ENCODE data around the gene LARGE1. TPM values are rescaled to one million over a fixed set of nuclear protein-coding genes. Genes with fewer than 3 reads are reported as not detected.

The LARGE1 gene
- total RNA-seq, 2 experiments from 2014 or later, result 0.18 to 0.38 TPM

DNA sequence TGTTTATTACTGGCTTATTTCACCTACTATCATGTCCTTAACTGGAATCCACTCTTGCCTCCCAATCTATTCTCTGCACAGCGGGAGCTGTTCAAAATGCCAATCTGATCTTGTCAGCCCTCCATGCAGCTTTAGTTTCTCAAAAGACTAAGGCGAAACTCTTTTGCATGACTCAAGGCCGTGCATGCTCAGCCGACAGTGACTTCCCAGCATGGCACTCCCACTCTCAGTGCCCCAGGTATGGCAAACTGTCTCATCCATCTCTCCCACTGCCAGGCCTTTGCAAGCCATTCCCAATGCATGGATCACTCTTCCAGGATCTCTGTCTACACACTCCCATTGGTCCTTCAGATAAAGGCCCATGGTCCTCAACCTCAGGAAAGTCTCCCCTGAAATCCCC, 245.9 kb downstream of the LARGE1 start:
- ChIA-PET POLR2A (no interaction called here), CTCF (no interaction called here)
- DNase-seq, result no peak
- H3K4me1 Mint-ChIP-seq, result no peaks in the 10 kb centered on the region
- no peak overlapping the region for H3K27ac Mint-ChIP-seq
- no peaks in the 10 kb centered on the region for H3K27me3 Mint-ChIP-seq
- H3K4me3 Mint-ChIP-seq, result no peak overlapping the region
- H3K36me3 Mint-ChIP-seq (ENCODE audit: low read depth), result no peaks in the 10 kb centered on the region
- peaks cover 25% of the 10 kb centered on the region for H3K9me3 Mint-ChIP-seq

DNA sequence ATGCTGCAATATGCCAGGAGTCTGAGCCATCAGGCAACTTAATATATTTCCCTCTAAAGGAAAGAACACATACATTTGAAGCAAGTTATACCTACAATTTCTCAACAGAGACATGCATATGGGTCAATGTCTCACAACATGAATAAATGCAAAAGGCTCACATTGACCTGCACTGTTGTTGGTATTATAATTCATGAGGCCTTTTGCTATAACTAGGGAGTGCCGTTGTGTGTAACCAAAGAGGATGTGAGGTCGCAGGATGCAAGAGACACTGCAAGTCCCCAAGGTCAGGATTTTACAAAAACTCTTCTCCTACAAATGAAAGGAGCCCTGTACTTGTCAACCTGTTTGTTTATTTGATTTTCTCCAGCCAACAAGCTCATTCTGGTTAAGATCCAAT, 250.5 kb downstream of the LARGE1 start:
- no peaks in the 10 kb centered on the region for H3K27me3 Mint-ChIP-seq
- no peak for DNase-seq
- no peak overlapping the region for H3K4me3 Mint-ChIP-seq
- no peaks in the 10 kb centered on the region for H3K4me1 Mint-ChIP-seq
- ChIA-PET CTCF (no interaction called here), POLR2A (no interaction called here)
- no peak overlapping the region for H3K27ac Mint-ChIP-seq
- peaks cover 21% of the 10 kb centered on the region for H3K9me3 Mint-ChIP-seq
- no peaks in the 10 kb centered on the region for H3K36me3 Mint-ChIP-seq (ENCODE audit: low read depth)

DNA sequence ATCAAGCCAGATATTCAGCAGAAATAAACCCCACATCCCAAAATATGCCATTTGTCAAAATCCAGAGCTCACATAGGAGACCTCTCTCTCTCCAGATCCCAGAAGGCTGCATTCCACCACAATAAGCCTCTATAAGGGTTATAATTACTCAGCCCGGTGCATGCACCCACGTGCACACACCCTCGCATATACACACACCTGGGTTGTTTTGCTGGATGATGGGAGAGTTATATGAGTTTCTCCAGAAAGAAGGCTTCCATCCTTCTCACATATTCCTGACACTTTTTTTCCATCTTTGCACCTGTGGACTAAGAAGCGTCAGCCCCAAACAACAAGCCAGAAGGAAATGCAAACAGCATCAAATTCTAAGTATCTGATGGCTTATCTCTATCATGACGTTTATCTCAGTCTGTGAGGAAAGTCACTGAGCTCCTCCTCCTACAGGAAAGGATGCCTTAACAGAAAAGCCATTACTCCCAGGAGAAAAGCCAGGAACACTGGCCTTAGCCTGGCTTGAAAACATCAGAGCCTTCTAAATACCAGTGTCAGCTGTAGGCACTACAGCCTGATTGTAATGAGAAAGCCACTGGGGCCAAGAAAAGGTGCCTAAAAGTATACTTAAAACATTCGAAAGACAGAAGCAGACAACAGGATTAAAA, 253.2 kb downstream of the LARGE1 start:
- H3K27me3 Mint-ChIP-seq, result no peaks in the 10 kb centered on the region
- H3K4me3 Mint-ChIP-seq, result no peak overlapping the region
- H3K4me1 Mint-ChIP-seq, result no peaks in the 10 kb centered on the region
- no peaks in the 10 kb centered on the region for H3K36me3 Mint-ChIP-seq (ENCODE audit: low read depth)
- ChIA-PET POLR2A (no interaction called here), CTCF (no interaction called here)
- H3K27ac Mint-ChIP-seq, result no peak overlapping the region
- no peak for DNase-seq
- peaks cover 21% of the 10 kb centered on the region for H3K9me3 Mint-ChIP-seq

DNA sequence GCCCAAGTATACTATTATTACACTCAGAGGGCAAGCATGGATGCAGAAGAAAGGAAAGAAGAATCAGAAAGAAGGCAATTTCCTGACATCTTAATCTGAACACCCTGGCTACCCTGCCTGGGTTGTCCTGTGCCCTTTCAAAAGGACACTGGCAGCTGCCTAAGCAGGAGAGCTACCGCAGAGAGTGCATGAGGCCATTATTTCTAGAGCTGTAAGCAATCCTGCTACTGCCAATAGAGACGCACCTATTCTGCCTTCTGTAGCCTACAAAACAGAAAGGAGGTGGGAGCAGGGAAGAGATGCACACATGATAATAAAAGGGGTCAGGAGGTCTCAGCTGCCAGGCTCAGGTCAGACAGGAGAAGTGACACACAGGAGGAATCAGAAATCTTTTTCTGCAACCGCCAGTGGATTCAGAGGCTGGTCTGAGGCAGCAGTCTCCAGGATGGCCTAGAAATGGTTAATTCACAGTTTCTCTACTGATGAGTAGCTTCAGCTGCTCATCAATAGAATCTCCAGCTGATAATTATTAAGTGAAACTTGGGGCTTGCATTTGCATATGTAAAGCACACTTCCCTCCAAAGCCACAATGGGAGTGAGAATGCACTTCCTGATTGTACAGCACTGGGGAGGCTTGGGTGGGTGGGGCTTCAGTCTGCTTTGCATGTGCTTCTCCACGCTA, 253.9 kb downstream of the LARGE1 start:
- ChIA-PET POLR2A (no interaction called here), CTCF (no interaction called here)
- Mint-ChIP-seq H3K4me1 (no peaks in the 10 kb centered on the region), H3K27me3 (no peaks in the 10 kb centered on the region), H3K9me3 (peaks cover 17% of the 10 kb centered on the region), H3K36me3 (ENCODE audit: low read depth) (no peaks in the 10 kb centered on the region), H3K27ac (no peak overlapping the region), H3K4me3 (no peak overlapping the region)
- no peak for DNase-seq

DNA sequence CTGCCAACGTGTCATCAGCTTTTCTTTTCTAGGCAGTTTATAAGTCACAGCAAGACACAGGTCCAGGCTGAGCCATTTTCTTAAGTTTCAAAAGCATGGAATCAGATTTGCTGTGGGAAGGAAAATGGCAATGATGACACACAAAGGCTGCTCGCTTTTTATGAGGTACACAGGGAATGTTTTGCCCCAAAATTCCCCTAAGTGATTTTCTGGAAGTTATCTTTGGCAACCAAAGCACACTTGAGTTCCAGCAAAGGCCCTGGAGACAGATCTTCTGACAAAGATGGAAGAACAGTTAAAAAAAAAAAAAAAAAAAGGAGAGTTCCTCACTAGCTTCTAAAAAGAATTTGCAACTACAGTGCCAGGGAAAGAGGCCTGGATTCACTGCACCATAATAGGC, 260.8 kb downstream of the LARGE1 start:
- Mint-ChIP-seq H3K27ac (no peak overlapping the region), H3K36me3 (ENCODE audit: low read depth) (no peaks in the 10 kb centered on the region), H3K27me3 (no peaks in the 10 kb centered on the region), H3K4me1 (no peaks in the 10 kb centered on the region), H3K4me3 (no peak overlapping the region), H3K9me3 (peaks cover 38% of the 10 kb centered on the region)
- ChIA-PET POLR2A (no interaction called here), CTCF (no interaction called here)
- no peak for DNase-seq

DNA sequence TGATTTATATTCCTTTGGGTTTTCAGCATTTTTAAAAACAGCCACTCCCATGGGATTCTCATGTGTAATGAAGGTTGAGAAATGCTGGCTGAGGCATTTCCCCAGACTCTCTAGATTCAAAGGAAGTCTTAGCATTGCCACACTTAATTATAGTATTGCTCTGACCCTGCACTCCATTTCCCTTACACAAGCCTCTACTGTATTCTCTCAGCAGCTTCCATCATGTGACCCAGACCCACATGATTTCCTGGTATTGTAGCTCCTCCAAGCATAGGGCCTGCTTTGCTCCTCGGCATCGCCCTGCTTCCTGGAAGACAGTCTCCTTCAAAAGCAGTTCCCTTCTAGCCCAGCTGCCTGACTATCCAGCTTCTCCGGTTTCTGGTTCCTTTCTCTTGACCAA, 261.5 kb downstream of the LARGE1 start:
- no peak overlapping the region for H3K4me3 Mint-ChIP-seq
- CTCF ChIA-PET, result no interaction called here
- no peaks in the 10 kb centered on the region for H3K36me3 Mint-ChIP-seq (ENCODE audit: low read depth)
- H3K27me3 Mint-ChIP-seq, result no peaks in the 10 kb centered on the region
- DNase-seq, result no peak
- no peaks in the 10 kb centered on the region for H3K4me1 Mint-ChIP-seq
- POLR2A ChIA-PET, result no interaction called here
- H3K27ac Mint-ChIP-seq, result no peak overlapping the region
- H3K9me3 Mint-ChIP-seq, result peaks cover 31% of the 10 kb centered on the region

DNA sequence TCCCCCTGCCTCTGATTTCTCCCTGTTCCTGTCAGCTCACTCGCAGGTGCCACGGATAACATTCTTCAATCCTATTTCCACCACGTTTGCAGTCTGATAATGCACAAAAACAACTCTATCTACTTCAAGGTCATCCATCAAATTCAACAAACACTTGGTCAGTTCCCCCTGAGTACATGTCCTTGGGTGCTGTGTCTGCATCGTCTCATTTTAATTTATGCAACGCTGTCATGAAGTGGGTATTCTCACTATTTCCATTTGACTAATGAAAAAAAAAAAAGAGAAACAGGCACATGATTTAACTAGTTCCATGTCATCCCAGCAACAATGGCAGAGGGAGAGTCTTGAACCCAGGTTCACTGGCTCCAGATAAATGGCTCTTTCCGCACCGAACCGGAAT, 262.6 kb downstream of the LARGE1 start:
- Mint-ChIP-seq H3K4me1 (no peaks in the 10 kb centered on the region), H3K27me3 (no peaks in the 10 kb centered on the region), H3K9me3 (peaks cover 37% of the 10 kb centered on the region)

DNA sequence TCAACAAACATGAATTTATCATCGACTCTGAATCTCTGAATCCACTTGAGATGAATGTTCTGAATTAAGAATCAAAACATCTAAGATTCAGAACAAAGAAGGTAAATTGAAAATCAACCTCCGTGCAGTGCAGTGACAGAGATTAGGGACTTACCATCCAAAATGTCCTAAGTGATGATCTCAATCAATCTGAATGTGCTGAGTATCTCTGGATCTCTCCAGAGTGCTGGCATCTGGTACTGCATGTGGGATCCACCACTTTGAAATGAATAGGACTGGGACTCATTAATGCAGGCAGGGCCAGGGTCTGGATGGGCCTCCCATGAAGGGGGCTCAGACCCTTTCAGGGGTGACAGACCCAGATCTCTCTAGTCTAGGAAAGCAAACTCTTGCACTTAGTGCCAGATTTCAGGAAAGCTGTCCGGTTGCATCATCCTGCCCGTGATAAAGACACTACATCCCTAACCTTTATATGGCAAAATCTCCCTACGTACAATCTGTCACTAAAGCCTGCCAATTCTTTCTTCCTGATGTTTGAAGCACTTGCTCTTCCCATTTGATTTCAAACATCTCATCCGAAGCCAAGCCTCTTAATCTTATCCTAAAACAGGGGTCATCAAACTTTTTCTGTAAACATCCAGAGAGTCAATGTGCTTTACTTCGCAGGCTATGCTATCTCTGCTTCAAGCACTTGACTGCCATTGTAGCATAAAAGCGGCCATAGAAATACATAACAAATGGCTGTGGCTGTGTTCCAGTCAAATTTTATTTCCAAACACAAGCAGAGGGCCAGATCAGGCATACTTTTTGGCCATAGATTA, 263.3 kb downstream of the LARGE1 start:
- DNase-seq, result no peak
- Mint-ChIP-seq H3K4me3 (no peak overlapping the region), H3K27me3 (no peaks in the 10 kb centered on the region), H3K4me1 (no peaks in the 10 kb centered on the region), H3K36me3 (ENCODE audit: low read depth) (no peaks in the 10 kb centered on the region), H3K27ac (no peak overlapping the region), H3K9me3 (peaks cover 42% of the 10 kb centered on the region)
- ChIA-PET POLR2A (no interaction called here), CTCF (no interaction called here)

More for the DNA sequence above, 262.6 kb downstream of the LARGE1 start:
- POLR2A ChIA-PET, result no interaction called here
- no peak overlapping the region for H3K4me3 Mint-ChIP-seq
- H3K27ac Mint-ChIP-seq, result no peak overlapping the region
- no peaks in the 10 kb centered on the region for H3K36me3 Mint-ChIP-seq (ENCODE audit: low read depth)
- DNase-seq, result no peak
- CTCF ChIA-PET, result no interaction called here

DNA sequence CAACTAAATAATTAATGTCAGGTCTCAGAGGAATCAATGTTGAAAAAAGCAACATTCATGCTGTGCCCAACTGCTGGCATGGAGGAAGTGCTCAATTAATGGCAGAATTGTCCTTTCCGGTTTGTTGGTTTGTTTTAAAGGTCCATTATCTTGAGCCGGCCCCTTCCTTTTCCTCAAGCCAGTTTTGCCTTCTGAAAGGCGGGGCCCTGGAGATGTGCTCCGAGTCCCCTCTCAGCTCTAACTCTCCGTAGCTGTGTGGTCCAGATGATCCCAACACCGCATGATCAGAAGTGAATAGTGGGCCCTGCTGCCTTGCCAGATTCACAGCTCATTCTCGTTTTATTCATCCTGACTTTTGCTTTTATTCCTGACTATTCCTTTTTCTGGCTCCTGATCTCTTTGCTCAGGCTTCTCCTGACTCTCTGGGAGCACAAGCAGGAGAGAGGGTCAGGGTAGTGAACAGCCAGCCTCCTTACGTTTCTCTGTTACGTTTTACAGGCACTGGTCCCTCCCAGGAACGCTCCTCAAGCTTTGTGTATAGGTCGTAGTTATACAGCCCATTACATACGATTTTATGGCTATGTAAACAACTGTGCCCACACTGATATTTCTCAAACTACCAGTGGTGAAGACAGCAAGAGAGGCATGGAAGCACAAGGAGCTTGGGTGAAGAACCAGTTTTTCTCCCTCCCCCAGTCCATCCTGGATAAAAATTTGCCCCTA, 265.9 kb downstream of the LARGE1 start:
- Mint-ChIP-seq H3K4me3 (no peak overlapping the region), H3K27ac (no peak overlapping the region), H3K27me3 (no peaks in the 10 kb centered on the region), H3K36me3 (ENCODE audit: low read depth) (no peaks in the 10 kb centered on the region), H3K4me1 (no peaks in the 10 kb centered on the region), H3K9me3 (peaks cover 49% of the 10 kb centered on the region)
- CTCF ChIA-PET, result no interaction called here
- POLR2A ChIA-PET, result no interaction called here
- no peak for DNase-seq

DNA sequence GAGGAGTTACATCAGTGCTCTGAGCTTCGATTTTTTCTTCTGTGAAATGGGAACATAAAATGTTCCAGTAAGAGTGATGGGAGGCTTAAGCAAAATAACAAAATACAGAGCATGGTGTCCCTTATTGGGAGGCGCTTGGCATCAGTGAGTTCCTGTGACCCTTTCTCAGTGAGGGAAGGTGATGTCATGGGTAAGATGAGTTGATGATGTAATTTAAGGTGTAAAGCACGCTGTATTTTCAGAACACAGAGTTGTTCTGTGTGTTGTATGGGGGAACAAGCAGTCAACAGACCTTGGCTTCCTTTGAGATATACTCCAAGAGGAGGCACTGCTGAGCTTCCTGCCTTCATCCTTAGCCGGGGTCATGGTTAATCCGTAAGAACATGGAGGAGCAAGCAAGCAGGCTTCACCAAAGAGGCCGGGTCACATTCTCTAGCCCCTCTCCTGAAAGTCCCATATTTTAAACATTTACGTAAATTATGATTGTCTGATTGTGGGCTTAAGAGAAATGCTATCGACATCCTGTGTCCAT, 266.7 kb downstream of the LARGE1 start:
- Mint-ChIP-seq H3K36me3 (ENCODE audit: low read depth) (no peaks in the 10 kb centered on the region), H3K4me1 (no peaks in the 10 kb centered on the region), H3K4me3 (no peak overlapping the region), H3K9me3 (peaks cover 46% of the 10 kb centered on the region), H3K27me3 (no peaks in the 10 kb centered on the region), H3K27ac (no peak overlapping the region)
- ChIA-PET CTCF (no interaction called here), POLR2A (no interaction called here)
- no peak for DNase-seq

DNA sequence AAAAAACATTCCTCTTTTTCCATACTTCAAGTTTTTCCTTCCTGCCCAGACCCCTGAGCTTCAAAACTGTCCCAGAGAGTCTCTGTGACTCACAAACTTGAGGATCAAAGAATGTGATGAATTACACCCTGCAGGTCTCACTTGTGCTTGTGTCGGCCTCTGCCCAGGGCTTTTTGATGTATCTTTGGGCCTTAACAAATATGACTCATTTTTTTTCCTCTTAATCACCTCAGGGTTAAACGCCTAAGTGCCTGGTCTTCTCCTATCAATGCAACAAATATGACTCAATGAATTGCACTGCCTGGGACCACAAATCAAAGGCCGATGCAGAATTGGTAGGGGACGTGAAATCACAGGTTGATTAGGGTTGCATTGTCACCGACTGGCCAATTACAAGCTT, 267.7 kb downstream of the LARGE1 start:
- CTCF ChIA-PET, result no interaction called here
- Mint-ChIP-seq H3K4me1 (no peaks in the 10 kb centered on the region), H3K36me3 (ENCODE audit: low read depth) (no peaks in the 10 kb centered on the region), H3K9me3 (peaks cover 44% of the 10 kb centered on the region), H3K4me3 (no peak overlapping the region), H3K27me3 (no peaks in the 10 kb centered on the region), H3K27ac (no peak overlapping the region)
- POLR2A ChIA-PET, result no interaction called here
- DNase-seq, result no peak

DNA sequence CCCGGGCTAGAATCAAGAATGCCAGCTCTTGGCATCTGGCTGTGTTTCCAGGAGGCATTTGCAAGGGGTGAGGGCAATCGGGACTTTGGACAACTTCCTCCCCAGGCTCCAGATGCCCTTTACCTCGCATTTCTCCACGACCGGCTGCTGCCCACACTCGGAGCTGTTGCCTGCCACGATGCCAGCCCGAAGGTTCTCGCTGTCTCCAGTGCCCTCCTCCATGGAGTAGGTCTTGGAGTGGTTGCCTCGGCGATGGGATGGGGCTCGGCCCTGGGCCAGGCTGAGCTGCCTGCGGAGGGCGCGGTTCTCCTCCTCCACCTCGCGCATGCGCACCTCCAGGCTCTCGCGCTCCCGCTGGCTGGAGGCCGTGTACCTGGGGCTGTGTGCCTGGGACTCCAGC, 270.0 kb downstream of the LARGE1 start:
- DNase-seq, result no peak
- Mint-ChIP-seq H3K27ac (no peak overlapping the region), H3K27me3 (no peaks in the 10 kb centered on the region), H3K4me3 (no peak overlapping the region), H3K36me3 (ENCODE audit: low read depth) (no peaks in the 10 kb centered on the region), H3K9me3 (peaks cover 38% of the 10 kb centered on the region), H3K4me1 (no peaks in the 10 kb centered on the region)
- ChIA-PET POLR2A (no interaction called here), CTCF (no interaction called here)

DNA sequence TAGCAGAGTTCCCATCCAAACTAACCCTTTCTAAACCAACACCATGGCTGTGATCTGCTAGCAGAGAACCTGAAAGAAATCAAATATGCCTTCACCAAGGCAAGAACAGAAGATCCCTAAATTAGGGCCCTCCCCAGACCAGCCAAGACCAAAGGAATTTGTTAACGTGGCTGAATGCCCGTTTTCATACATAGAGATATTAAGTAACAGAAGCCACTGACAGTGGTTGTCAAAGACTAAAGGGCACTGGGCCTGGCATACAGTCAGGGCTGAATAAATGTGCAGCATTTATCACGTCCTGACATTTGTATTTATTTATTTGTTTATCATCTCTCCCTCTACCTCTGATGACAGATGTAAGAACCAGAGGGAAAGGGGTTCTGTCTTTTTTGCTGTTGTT, 271.8 kb downstream of the LARGE1 start:
- POLR2A ChIA-PET, result no interaction called here
- H3K9me3 Mint-ChIP-seq, result peaks cover 34% of the 10 kb centered on the region
- H3K36me3 Mint-ChIP-seq (ENCODE audit: low read depth), result no peaks in the 10 kb centered on the region
- DNase-seq, result no peak
- no peak overlapping the region for H3K4me3 Mint-ChIP-seq
- no peak overlapping the region for H3K27ac Mint-ChIP-seq
- H3K27me3 Mint-ChIP-seq, result no peaks in the 10 kb centered on the region
- H3K4me1 Mint-ChIP-seq, result no peaks in the 10 kb centered on the region
- CTCF ChIA-PET, result no interaction called here

Measured in activated CD4-positive, alpha-beta memory T cell treated with anti-CD3 and anti-CD28 coated beads, Interleukin-2, amount 10 ng/mL, durations not matched to agents 7 days and 5 days (primary cell).